ENCODE measurements around the gene ZBTB17.

ZBTB17 gene

GRCh38 chr1:15973772-15974171, 2.1 kb downstream of the ZBTB17 start:
- TF ChIP-seq CREB1 (IDR thresholded peaks at IDR 0.05; ENCODE audit: low read depth) (no peak), TCF12 (IDR thresholded peaks at IDR 0.05; ENCODE audit: low read depth) (no peak), TAF1 (IDR thresholded peaks at IDR 0.05; ENCODE audit: low read depth) (no peak), ZBTB7A (IDR thresholded peaks at IDR 0.05; ENCODE audit: low read depth) (no peak), RAD21 (IDR thresholded peaks at IDR 0.05; ENCODE audit: low read depth) (no peak), FOXM1 (IDR thresholded peaks at IDR 0.05; ENCODE audit: borderline replicate concordance, low read depth) (no peak), NFIC (IDR thresholded peaks at IDR 0.05) (no peak), EGR1 (IDR thresholded peaks at IDR 0.05) (no peak), MAX (IDR thresholded peaks at IDR 0.05) (no peak), TEAD4 (IDR thresholded peaks at IDR 0.05) (no peak), YY1 (IDR thresholded peaks at IDR 0.05; ENCODE audit: low read depth) (no peak), CEBPB (IDR thresholded peaks at IDR 0.05) (no peak), EP300 (IDR thresholded peaks at IDR 0.05; ENCODE audit: borderline replicate concordance) (no peak)
- TF ChIP-seq, protein P1, sequence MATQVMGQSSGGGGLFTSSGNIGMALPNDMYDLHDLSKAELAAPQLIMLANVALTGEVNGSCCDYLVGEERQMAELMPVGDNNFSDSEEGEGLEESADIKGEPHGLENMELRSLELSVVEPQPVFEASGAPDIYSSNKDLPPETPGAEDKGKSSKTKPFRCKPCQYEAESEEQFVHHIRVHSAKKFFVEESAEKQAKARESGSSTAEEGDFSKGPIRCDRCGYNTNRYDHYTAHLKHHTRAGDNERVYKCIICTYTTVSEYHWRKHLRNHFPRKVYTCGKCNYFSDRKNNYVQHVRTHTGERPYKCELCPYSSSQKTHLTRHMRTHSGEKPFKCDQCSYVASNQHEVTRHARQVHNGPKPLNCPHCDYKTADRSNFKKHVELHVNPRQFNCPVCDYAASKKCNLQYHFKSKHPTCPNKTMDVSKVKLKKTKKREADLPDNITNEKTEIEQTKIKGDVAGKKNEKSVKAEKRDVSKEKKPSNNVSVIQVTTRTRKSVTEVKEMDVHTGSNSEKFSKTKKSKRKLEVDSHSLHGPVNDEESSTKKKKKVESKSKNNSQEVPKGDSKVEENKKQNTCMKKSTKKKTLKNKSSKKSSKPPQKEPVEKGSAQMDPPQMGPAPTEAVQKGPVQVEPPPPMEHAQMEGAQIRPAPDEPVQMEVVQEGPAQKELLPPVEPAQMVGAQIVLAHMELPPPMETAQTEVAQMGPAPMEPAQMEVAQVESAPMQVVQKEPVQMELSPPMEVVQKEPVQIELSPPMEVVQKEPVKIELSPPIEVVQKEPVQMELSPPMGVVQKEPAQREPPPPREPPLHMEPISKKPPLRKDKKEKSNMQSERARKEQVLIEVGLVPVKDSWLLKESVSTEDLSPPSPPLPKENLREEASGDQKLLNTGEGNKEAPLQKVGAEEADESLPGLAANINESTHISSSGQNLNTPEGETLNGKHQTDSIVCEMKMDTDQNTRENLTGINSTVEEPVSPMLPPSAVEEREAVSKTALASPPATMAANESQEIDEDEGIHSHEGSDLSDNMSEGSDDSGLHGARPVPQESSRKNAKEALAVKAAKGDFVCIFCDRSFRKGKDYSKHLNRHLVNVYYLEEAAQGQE (IDR thresholded peaks at IDR 0.05; ENCODE audit: low read depth): no peak
- TF ChIP-seq, protein P2, sequence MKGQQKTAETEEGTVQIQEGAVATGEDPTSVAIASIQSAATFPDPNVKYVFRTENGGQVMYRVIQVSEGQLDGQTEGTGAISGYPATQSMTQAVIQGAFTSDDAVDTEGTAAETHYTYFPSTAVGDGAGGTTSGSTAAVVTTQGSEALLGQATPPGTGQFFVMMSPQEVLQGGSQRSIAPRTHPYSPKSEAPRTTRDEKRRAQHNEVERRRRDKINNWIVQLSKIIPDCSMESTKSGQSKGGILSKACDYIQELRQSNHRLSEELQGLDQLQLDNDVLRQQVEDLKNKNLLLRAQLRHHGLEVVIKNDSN (IDR thresholded peaks at IDR 0.05): no peak

DNA sequence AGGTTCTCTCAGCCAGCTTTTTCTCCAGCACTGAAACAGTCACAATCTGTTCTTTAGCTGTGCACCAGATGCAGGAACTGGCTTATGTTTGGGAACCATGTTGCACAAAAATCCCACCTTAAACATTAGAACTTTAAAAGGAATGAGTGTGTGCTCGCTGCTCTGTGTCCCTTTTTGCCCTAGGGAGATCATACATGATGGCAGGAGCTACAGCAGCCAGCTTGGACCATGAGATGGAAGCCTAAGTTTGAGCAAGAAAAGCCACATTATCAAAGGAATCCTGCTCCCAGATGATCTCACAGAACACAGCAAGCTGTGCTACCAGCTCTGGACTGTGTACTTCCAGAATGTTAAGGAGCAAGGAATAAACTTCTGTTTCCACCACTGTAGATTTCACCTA, 3.5 kb downstream of the ZBTB17 start:
- TF ChIP-seq TCF12 (IDR thresholded peaks at IDR 0.05; ENCODE audit: low read depth): no peak
- no peak for TF ChIP-seq CEBPB (IDR thresholded peaks at IDR 0.05)
- TF ChIP-seq MAX (IDR thresholded peaks at IDR 0.05): no peak

DNA sequence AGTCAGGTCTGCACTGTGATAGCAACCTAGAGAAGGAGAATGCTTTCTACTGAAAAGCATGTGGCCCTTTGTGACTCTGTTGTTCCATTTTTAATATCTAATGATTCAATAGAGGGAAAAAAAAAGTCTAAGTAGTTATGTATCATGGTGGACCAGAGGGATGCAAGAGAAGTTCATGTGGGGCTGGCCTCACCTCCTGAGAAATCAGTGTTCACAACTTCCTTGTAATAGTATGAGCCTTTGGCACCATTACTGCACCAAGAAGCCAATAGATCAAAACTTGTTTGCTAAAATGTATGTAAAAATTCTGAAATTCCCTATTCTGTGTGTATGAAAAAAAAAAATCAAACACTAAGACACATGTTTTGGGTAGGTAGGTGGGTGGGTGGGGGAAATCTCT, 5.0 kb downstream of the ZBTB17 start:
- TF ChIP-seq TCF12 (IDR thresholded peaks at IDR 0.05; ENCODE audit: low read depth) (no peak), CREB1 (IDR thresholded peaks at IDR 0.05; ENCODE audit: low read depth) (no peak), CEBPB (IDR thresholded peaks at IDR 0.05) (no peak), NFIC (IDR thresholded peaks at IDR 0.05) (no peak), FOXM1 (IDR thresholded peaks at IDR 0.05; ENCODE audit: borderline replicate concordance, low read depth) (no peak), EP300 (IDR thresholded peaks at IDR 0.05; ENCODE audit: borderline replicate concordance) (no peak), YY1 (IDR thresholded peaks at IDR 0.05; ENCODE audit: low read depth) (no peak), TAF1 (IDR thresholded peaks at IDR 0.05; ENCODE audit: low read depth) (no peak), EGR1 (IDR thresholded peaks at IDR 0.05) (no peak), RAD21 (IDR thresholded peaks at IDR 0.05; ENCODE audit: low read depth) (no peak), ZBTB7A (IDR thresholded peaks at IDR 0.05; ENCODE audit: low read depth) (no peak), MAX (IDR thresholded peaks at IDR 0.05) (no peak), TEAD4 (IDR thresholded peaks at IDR 0.05) (no peak)
- TF ChIP-seq, protein P1 (IDR thresholded peaks at IDR 0.05; ENCODE audit: low read depth): no peak
- TF ChIP-seq, protein P2 (IDR thresholded peaks at IDR 0.05): no peak

- no peak for TF ChIP-seq FOXM1 (IDR thresholded peaks at IDR 0.05; ENCODE audit: borderline replicate concordance, low read depth)
- TF ChIP-seq TEAD4 (IDR thresholded peaks at IDR 0.05): no peak
- TF ChIP-seq EGR1 (IDR thresholded peaks at IDR 0.05): no peak
- TF ChIP-seq YY1 (IDR thresholded peaks at IDR 0.05; ENCODE audit: low read depth): no peak
- TF ChIP-seq NFIC (IDR thresholded peaks at IDR 0.05): no peak
- TF ChIP-seq RAD21 (IDR thresholded peaks at IDR 0.05; ENCODE audit: low read depth): no peak
- TF ChIP-seq, protein P1 (IDR thresholded peaks at IDR 0.05; ENCODE audit: low read depth): no peak
- no peak for TF ChIP-seq TAF1 (IDR thresholded peaks at IDR 0.05; ENCODE audit: low read depth)
- TF ChIP-seq CEBPB (IDR thresholded peaks at IDR 0.05): no peak
- TF ChIP-seq ZBTB7A (IDR thresholded peaks at IDR 0.05; ENCODE audit: low read depth): no peak
- TF ChIP-seq TCF12 (IDR thresholded peaks at IDR 0.05; ENCODE audit: low read depth): no peak
- TF ChIP-seq CREB1 (IDR thresholded peaks at IDR 0.05; ENCODE audit: low read depth): no peak
- TF ChIP-seq MAX (IDR thresholded peaks at IDR 0.05): no peak
- no peak for TF ChIP-seq EP300 (IDR thresholded peaks at IDR 0.05; ENCODE audit: borderline replicate concordance)
- TF ChIP-seq, protein P2 (IDR thresholded peaks at IDR 0.05): no peak
Measured at GRCh38 chr1:15969321-15969880, 6.5 kb downstream of the ZBTB17 start.

Data from Ishikawa (cell line).